Ascending aorta (tissue), 2 donors: Measurements from ENCODE around the gene KRTAP12-3. TPM values are rescaled to one million over a fixed set of nuclear protein-coding genes. Genes with fewer than 3 reads are reported as not detected.

Experiments
- DNase-seq, 2 donors: peaks; one replicate each; pipeline ENCODE4 v3.0.0-alpha.2; 2019; ENCODE audit warnings: low spot score in 2 of 2
- H3K27ac ChIP-seq, 2 donors: fragments of 200-600 bp; sonication (generic); one replicate each; pipeline ENCODE4 v1.5.1; 2016 to 2017; ENCODE audit warnings: mild to moderate bottlenecking in 1 of 2
- H3K27me3 ChIP-seq: fragments of 200-600 bp; sonication (generic); one replicate; pipeline ENCODE4 v1.5.1; 2017
- H3K36me3 ChIP-seq, 2 donors: fragments of 200-600 bp; sonication (generic); one replicate each; pipeline ENCODE4 v1.5.1; 2016
- H3K4me1 ChIP-seq, 2 donors: fragments of 200-600 bp; sonication (generic); one replicate each; pipeline ENCODE4 v1.5.1; 2016 to 2017; ENCODE audit warnings: mild to moderate bottlenecking in 1 of 2
- H3K4me3 ChIP-seq, 2 donors: fragments of 200-600 bp; sonication (generic); one replicate each; pipeline ENCODE4 v1.5.1; 2016 to 2017; ENCODE audit warnings: mild to moderate bottlenecking in 1 of 2
- H3K9me3 ChIP-seq, 2 donors: fragments of 200-600 bp; sonication (generic); one replicate each; pipeline ENCODE4 v1.5.1; 2016
- intact Hi-C: fragments of 100-400 bp; cut with DNase I; formaldehyde crosslinking; loops from one replicate; pipeline ENCODE4 v1.15.1; 2023
- total RNA-seq: library from RNA; depleted of rRNA; stranded (reverse); fragments of >200 nt; gene quantifications from one replicate; pipeline ENCODE4 v1.1.0, GENCODE V29; 2016
- TF ChIP-seq, protein P1 (sequence below), 3 experiments: fragments of 200-600 bp in 2 of 3; fragments of 450-650 bp in 1 of 3; sonication (generic) in 2 of 3; IDR thresholded peaks; one replicate each; pipeline ENCODE4 v1.5.1; 2016 to 2019; ENCODE audit warnings: antibody characterized with exemption in 3 of 3, mild to moderate bottlenecking in 1 of 3, moderate library complexity in 1 of 3

KRTAP12-3 gene
- total RNA-seq, 1 donor from 2014 or later = not detected

DNA sequence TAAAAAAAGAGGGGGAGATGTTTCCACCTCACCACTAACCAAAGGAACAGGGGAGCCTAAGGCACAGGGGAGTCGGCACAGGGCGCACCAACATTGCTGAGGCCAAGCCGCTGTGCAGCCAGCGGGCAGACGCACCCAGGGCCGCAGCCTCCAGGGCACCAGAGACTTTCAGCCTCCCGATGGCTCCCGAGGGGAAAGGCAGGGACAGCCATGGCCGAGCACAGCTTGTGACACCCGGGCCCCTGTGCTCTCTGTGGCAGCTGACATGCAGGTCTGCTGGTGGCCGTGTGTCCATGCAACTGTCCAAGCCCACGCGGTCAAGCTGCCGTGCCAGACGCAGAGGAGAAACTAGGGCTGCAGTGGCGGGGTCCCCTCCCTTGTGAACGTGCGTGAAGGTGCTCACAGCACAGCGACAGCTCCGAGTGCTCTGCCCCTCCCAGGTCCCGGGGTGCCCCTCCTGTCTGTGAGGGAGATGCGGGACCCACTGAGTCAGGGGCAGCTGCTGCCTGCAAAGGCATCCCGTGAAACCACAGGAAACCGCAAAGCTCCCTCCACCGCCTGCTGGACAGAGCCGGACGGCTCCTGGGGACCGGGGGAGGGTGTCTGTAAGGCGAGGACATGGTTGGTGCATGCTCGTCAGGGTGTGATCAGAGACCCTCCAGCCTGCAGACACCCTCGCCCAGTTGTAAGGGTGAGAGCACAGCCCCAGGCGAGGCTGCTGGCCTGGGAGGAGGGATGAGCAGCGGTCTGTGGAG, 9.0 kb upstream of the KRTAP12-3 start:
- Histone ChIP-seq H3K4me1 (no peaks in the 10 kb centered on the region), H3K4me3 (no peak overlapping the region), H3K27me3 (no peaks in the 10 kb centered on the region), H3K27ac (no peak overlapping the region), H3K9me3 (peaks cover 0 to 20% of the 10 kb centered on the region in 2 donors), H3K36me3 (no peaks in the 10 kb centered on the region)
- no peak for DNase-seq
- TF ChIP-seq, protein P1, sequence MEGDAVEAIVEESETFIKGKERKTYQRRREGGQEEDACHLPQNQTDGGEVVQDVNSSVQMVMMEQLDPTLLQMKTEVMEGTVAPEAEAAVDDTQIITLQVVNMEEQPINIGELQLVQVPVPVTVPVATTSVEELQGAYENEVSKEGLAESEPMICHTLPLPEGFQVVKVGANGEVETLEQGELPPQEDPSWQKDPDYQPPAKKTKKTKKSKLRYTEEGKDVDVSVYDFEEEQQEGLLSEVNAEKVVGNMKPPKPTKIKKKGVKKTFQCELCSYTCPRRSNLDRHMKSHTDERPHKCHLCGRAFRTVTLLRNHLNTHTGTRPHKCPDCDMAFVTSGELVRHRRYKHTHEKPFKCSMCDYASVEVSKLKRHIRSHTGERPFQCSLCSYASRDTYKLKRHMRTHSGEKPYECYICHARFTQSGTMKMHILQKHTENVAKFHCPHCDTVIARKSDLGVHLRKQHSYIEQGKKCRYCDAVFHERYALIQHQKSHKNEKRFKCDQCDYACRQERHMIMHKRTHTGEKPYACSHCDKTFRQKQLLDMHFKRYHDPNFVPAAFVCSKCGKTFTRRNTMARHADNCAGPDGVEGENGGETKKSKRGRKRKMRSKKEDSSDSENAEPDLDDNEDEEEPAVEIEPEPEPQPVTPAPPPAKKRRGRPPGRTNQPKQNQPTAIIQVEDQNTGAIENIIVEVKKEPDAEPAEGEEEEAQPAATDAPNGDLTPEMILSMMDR (IDR thresholded peaks at IDR 0.05) = no peak
- intact Hi-C loops = no loop called here

DNA sequence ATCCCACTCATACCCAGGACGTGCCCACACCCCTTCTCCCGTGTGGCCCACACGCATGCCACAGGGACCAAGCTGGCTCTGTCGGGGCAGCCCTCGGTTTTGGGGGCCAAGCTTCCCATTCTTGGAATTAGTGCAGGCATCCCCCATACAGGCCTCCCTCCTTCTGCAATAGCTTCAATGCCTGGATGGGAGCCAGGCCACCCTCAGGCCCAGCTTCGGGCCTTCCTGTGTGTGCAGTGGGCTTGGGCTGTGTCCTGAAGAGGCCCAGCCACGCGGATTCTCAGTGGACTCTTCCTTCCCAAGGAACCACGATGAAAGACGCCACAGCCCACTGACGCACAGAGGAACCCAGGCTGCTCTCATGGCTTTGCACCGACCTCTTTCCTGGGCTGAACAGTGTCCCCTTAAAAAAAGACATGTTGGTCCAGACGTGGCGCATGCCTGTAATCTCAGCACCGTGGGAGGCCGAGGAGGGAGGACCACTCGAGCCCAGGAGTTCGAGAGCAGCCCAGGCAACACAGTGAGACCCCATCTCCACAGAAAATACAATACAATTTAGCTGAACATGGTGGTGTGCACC, 8.1 kb upstream of the KRTAP12-3 start:
- Histone ChIP-seq H3K4me1 (no peaks in the 10 kb centered on the region), H3K27ac (no peak overlapping the region), H3K9me3 (peaks cover 0 to 12% of the 10 kb centered on the region in 2 donors), H3K4me3 (no peak overlapping the region), H3K27me3 (no peaks in the 10 kb centered on the region), H3K36me3 (no peaks in the 10 kb centered on the region)
- TF ChIP-seq, protein P1 (IDR thresholded peaks at IDR 0.05) = no peak
- DNase-seq = no peak
- intact Hi-C loops = no loop called here

DNA sequence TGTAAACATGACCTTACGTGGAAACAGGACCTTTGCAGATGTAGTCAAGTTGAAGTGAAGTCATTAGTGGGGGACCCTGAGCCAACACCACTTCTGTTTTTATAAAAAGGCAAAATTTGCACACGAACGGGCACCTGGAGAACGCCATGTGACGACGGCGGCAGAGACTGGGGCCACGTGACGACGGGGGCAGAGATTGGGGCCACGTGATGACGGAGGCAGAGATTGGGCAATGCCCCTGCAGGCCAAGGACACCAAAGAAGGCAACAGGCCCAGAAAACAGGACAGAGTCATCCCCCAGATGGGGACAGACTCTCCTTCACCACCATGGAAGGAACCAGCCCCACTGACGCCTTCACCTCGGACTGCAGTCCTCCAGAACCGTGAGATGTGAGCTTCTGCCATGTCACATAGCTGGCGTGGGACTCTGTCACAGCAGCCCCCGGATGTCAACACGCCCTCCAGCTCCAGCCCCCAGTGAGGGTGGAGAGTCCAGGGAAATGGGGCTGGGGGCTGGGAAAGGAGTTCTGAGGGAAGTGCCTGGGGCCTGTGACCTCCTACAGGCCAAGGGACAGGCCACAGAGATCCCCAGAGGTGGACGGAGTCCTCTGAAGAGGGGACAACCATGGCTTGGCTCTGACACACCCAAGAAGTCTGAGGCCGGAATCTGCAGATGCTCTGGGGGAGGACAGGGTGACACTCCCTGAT, 7.3 kb upstream of the KRTAP12-3 start:
- no peaks in the 10 kb centered on the region for H3K27me3 ChIP-seq

DNA sequence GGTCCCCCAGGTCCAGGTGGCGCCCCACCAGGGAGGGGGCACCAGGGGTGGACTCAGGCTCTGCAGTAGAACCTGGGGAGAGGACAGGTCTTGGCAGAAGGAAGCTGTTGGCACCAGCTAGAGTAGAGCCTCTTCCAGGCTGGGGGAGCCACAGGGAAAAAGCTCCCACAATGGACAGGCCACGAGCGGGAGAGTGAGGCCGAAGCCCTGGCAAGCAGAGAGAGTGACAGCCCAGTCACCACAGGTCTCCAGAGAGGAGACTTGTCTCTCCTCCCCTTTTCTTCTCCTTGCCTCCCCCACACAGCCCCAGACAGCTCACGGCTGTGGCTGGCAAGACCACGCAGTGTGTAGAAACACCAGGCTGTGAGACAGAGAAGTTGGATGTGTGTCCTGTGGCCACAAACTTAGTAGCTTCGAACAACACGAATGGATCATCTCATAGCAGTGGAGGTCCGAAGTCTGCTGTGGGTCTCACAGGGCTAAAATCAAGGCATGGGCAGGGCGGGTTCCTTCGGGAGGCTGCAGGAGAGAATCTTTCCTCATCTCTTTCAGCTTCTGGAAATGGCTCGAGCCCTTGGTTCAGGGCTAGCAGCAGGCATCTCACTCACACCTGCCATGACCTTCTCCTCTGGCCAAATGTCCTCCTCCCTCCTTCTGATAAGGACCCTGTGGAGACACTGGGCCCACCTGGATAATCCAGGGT, 6.6 kb upstream of the KRTAP12-3 start:
- no peak overlapping the region for H3K4me3 ChIP-seq
- intact Hi-C loops = no loop called here
- no peak for DNase-seq
- H3K27ac ChIP-seq = no peak overlapping the region
- no peaks in the 10 kb centered on the region for H3K4me1 ChIP-seq
- H3K27me3 ChIP-seq = no peaks in the 10 kb centered on the region
- TF ChIP-seq, protein P1 (IDR thresholded peaks at IDR 0.05) = no peak
- H3K9me3 ChIP-seq = no peaks in the 10 kb centered on the region
- H3K36me3 ChIP-seq = no peaks in the 10 kb centered on the region

More for the DNA sequence above, 7.3 kb upstream of the KRTAP12-3 start:
- intact Hi-C loops = no loop called here
- Histone ChIP-seq H3K9me3 (peaks cover 0 to 4% of the 10 kb centered on the region in 2 donors), H3K4me3 (no peak overlapping the region), H3K27ac (no peak overlapping the region), H3K4me1 (no peaks in the 10 kb centered on the region), H3K36me3 (no peaks in the 10 kb centered on the region)
- TF ChIP-seq, protein P1 (IDR thresholded peaks at IDR 0.05) = no peak
- DNase-seq = no peak

DNA sequence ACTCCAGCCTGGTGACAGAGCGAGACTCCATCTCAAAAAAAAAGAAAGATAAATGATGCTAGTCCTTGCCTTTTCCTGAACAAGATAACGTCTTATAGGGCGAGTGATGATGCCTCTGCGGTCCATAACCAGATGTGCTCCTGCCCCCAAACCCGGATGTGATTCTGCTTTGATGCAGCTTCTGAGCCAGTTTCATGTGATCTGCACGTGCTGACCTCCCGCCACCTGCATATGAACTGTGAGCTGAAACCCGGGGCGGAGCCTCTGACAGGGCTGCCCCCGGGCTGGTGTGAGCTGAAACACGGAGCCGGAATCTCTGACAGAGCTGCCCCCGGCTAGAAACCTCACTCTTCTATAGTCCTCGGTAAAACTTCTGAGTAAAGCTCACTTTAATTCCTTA, 4.6 kb upstream of the KRTAP12-3 start:
- no peaks in the 10 kb centered on the region for H3K36me3 ChIP-seq
- H3K27me3 ChIP-seq = no peaks in the 10 kb centered on the region
- no peak for DNase-seq
- no peaks in the 10 kb centered on the region for H3K9me3 ChIP-seq
- H3K4me3 ChIP-seq = no peak overlapping the region
- no peaks in the 10 kb centered on the region for H3K4me1 ChIP-seq
- intact Hi-C loops = no loop called here
- no peak overlapping the region for H3K27ac ChIP-seq
- TF ChIP-seq, protein P1 (IDR thresholded peaks at IDR 0.05) = no peak
